SK-N-SH treated with all-trans-retinoic acid at 6 μM for 48 hours (cell line): ENCODE results near the gene SLAMF8.

ENCODE experiments used
- ATAC-seq: fragments of 200-7000 bp; cut with Tn5 transposase; 3 replicates; pipeline ENCODE4 v1.9.1; 2020; ENCODE audit warnings: mild to moderate bottlenecking, moderate library complexity
- BACH2 ChIP-seq: fragments of 250-450 bp; sonication (Bioruptor Pico); IDR thresholded peaks from 2 replicates; pipeline ENCODE4 v1.9.0; 2021; ENCODE audit warnings: mild to moderate bottlenecking, borderline replicate concordance
- CREB5 ChIP-seq: fragments of 250-450 bp; sonication (Bioruptor Pico); IDR thresholded peaks from 2 replicates; pipeline ENCODE4 v1.5.1; 2020; ENCODE audit warnings: low read depth, mild to moderate bottlenecking, moderate library complexity
- CSDC2 ChIP-seq: fragments of 250-450 bp; sonication (Bioruptor Pico); IDR thresholded peaks from 2 replicates; pipeline ENCODE4 v1.5.0; 2020; ENCODE audit warnings: mild to moderate bottlenecking, moderate library complexity
- ESRRG ChIP-seq: fragments of 250-450 bp; sonication (Bioruptor Pico); IDR thresholded peaks from 2 replicates; pipeline ENCODE4 v1.6.1; 2021; ENCODE audit warnings: mild to moderate bottlenecking
- GLIS3 ChIP-seq: fragments of 250-450 bp; sonication (Bioruptor Pico); IDR thresholded peaks from 2 replicates; pipeline ENCODE4 v1.5.0; 2020; ENCODE audit warnings: mild to moderate bottlenecking, moderate library complexity
- OSR1 ChIP-seq: fragments of 250-450 bp; sonication (Bioruptor Pico); IDR thresholded peaks from 2 replicates; pipeline ENCODE4 v1.8.0; 2022; ENCODE audit warnings: moderate library complexity, mild to moderate bottlenecking, inconsistent platforms
- PATZ1 ChIP-seq: fragments of 250-450 bp; sonication (Bioruptor Pico); IDR thresholded peaks from 2 replicates; pipeline ENCODE4 v1.8.0; 2020; ENCODE audit warnings: mild to moderate bottlenecking, moderate library complexity, borderline replicate concordance
- POU6F1 ChIP-seq: fragments of 250-450 bp; sonication (Bioruptor Pico); IDR thresholded peaks from 2 replicates; pipeline ENCODE4 v1.8.0; 2021; ENCODE audit warnings: low read depth, mild to moderate bottlenecking, moderate library complexity, borderline replicate concordance
- TCF4 ChIP-seq: fragments of 250-450 bp; sonication (Bioruptor Pico); IDR thresholded peaks from 2 replicates; pipeline ENCODE4 v1.8.0; 2021; ENCODE audit warnings: mild to moderate bottlenecking, moderate library complexity, borderline replicate concordance
- TSHZ2 ChIP-seq: fragments of 250-450 bp; sonication (Bioruptor Pico); IDR thresholded peaks from 2 replicates; pipeline ENCODE4 v1.5.0; 2020; ENCODE audit warnings: mild to moderate bottlenecking, moderate library complexity
- ZC3H10 ChIP-seq: fragments of 250-450 bp; sonication (Bioruptor Pico); IDR thresholded peaks from 2 replicates; pipeline ENCODE4 v1.5.1; 2021; ENCODE audit warnings: mild to moderate bottlenecking, moderate library complexity
- ZFP30 ChIP-seq: fragments of 450-650 bp; formaldehyde crosslinking; IDR thresholded peaks from 2 replicates; pipeline ENCODE4 v1.5.0; 2022; ENCODE audit warnings: mild to moderate bottlenecking, moderate library complexity
- ZNF565 ChIP-seq: fragments of 450-650 bp; formaldehyde crosslinking; conservative IDR thresholded peaks from 2 replicates; pipeline ENCODE4 v1.5.0; 2020; ENCODE audit warnings: low read depth, mild to moderate bottlenecking, moderate library complexity
- ZNF70 ChIP-seq: fragments of 450-650 bp; formaldehyde crosslinking; IDR thresholded peaks from 2 replicates; pipeline ENCODE4 v1.5.0; 2020; ENCODE audit warnings: mild to moderate bottlenecking, moderate library complexity
- ZNF8 ChIP-seq: fragments of 450-650 bp; formaldehyde crosslinking; IDR thresholded peaks from 2 replicates; pipeline ENCODE4 v1.5.0; 2020; ENCODE audit warnings: mild to moderate bottlenecking, moderate library complexity

Gene SLAMF8

GRCh38 chr1:159799446-159799985, 27.2 kb upstream of the SLAMF8 start:
- ATAC-seq = no peak
- TF ChIP-seq CREB5 = no peak
- no peak for TF ChIP-seq BACH2 (CRISPR knock-in tag)
- no peak for TF ChIP-seq GLIS3 (CRISPR knock-in tag)
- TF ChIP-seq CSDC2 (CRISPR knock-in tag) = no peak
- TF ChIP-seq ZC3H10 (CRISPR knock-in tag) = no peak
- no peak for TF ChIP-seq PATZ1 (CRISPR knock-in tag)
- TF ChIP-seq OSR1 (CRISPR knock-in tag) = no peak
- TF ChIP-seq ZNF70 (CRISPR knock-in tag) = no peak

GRCh38 chr1:159800177-159800930, 26.3 kb upstream of the SLAMF8 start:
- ATAC-seq = no peak

More at GRCh38 chr1:159800177-159800930, 26.3 kb upstream of the SLAMF8 start:
- no peak for TF ChIP-seq ZNF565 (CRISPR knock-in tag)
- no peak for TF ChIP-seq TCF4 (CRISPR knock-in tag)
- TF ChIP-seq ZNF70 (CRISPR knock-in tag) = no peak
- TF ChIP-seq POU6F1 (CRISPR knock-in tag) = no peak
- no peak for TF ChIP-seq GLIS3 (CRISPR knock-in tag)
- no peak for TF ChIP-seq PATZ1 (CRISPR knock-in tag)
- no peak for TF ChIP-seq ESRRG (CRISPR knock-in tag)
- no peak for TF ChIP-seq TSHZ2 (CRISPR knock-in tag)
- no peak for TF ChIP-seq ZC3H10 (CRISPR knock-in tag)
- no peak for TF ChIP-seq ZFP30 (CRISPR knock-in tag)
- no peak for TF ChIP-seq OSR1 (CRISPR knock-in tag)
- no peak for TF ChIP-seq ZNF8 (CRISPR knock-in tag)
